Measurements from ENCODE around the gene SPOCK1. TPM values are rescaled to one million over a fixed set of nuclear protein-coding genes. Genes with fewer than 3 reads are reported as not detected.

SPOCK1 gene
- total and polyA plus RNA-seq, 9 of the 15 experiments (the other 6 are each of a cell fraction or from before 2014, with no cell fraction given), result 0.01 to 0.35 (median 0.04) TPM; not detected in 6

- no peak for TF ChIP-seq MEF2A (IDR thresholded peaks at IDR 0.05; ENCODE audit: control insufficient read depth, low read depth, low read length)
- no peak for TF ChIP-seq CBFA2T3 (IDR thresholded peaks at IDR 0.05)
- no peak for TF ChIP-seq MNT (conservative IDR thresholded peaks at IDR 0.05)
- TF ChIP-seq RBM25 (IDR thresholded peaks at IDR 0.05; ENCODE audit: low read depth, low read length, severe bottlenecking), result no peak
- TF ChIP-seq E2F3 (CRISPR knock-in tag; IDR thresholded peaks at IDR 0.05), result no peak
- TF ChIP-seq SMARCB1 (IDR thresholded peaks at IDR 0.05; ENCODE audit: insufficient read length, low read depth), result no peak
- TF ChIP-seq ZBTB17 (CRISPR knock-in tag; IDR thresholded peaks at IDR 0.05), result no peak
- TF ChIP-seq ATF3 (IDR thresholded peaks at IDR 0.05), result no peak
- TF ChIP-seq ATF3 (CRISPR knock-in tag; conservative IDR thresholded peaks at IDR 0.05), result no peak
Measured at GRCh38 chr5:137490591-137490990, 8.5 kb downstream of the SPOCK1 start (continued).

- Histone ChIP-seq H3K4me1 (replicated peaks in 1 of 2; ENCODE audit: control insufficient read depth in 2 of 2, insufficient read depth in 2 of 2, low read length in 2 of 2) (no peaks in the 10 kb centered on the region), H3K27ac (ENCODE audit: extremely low read depth, low read depth, low read length) (no peak overlapping the region), H2AFZ (ENCODE audit: low read depth, low read length) (no peak overlapping the region), H3K27me3 (ENCODE audit: control insufficient read depth in 2 of 2, insufficient read depth in 2 of 2, low read length in 2 of 2) (no peaks in the 10 kb centered on the region), H3K4me3 (no peak overlapping the region), H3K9ac (ENCODE audit: insufficient read depth in 1 of 2, low read depth in 2 of 2, low read length in 2 of 2) (no peak overlapping the region), H3K9me1 (ENCODE audit: control insufficient read depth, insufficient read depth, low read length) (no peaks in the 10 kb centered on the region), H3K36me3 (ENCODE audit: control insufficient read depth, insufficient read depth, low read length) (no peaks in the 10 kb centered on the region), H3K9me3 (replicated peaks; ENCODE audit: control insufficient read depth, insufficient read depth, low read depth, low read length) (no peaks in the 10 kb centered on the region), H3K4me2 (ENCODE audit: insufficient read depth, low read length) (no peak overlapping the region), H4K20me1 (replicated peaks; ENCODE audit: control insufficient read depth, insufficient read depth, low read length) (no peaks in the 10 kb centered on the region), H3K79me2 (ENCODE audit: control insufficient read depth, insufficient read depth, low read length) (no peaks in the 10 kb centered on the region)
- no peak for TF ChIP-seq HIVEP1 (CRISPR knock-in tag; IDR thresholded peaks at IDR 0.05)
- TF ChIP-seq CHD1 (IDR thresholded peaks at IDR 0.05; ENCODE audit: low read length), result no peak
- no peak for TF ChIP-seq ZHX1 (conservative IDR thresholded peaks at IDR 0.05; ENCODE audit: low read length)
- TF ChIP-seq PCBP2 (IDR thresholded peaks at IDR 0.05; ENCODE audit: low read depth, low read length, poor library complexity, severe bottlenecking), result no peak
- ATAC-seq, result no peak
- POLR2A ChIA-PET, result interaction anchor here (0.6 to 1.3 kb wide), 3 partner anchors 12 to 365 kb away, joined by 3 to 7 read pairs (median 3); no protein-coding TSS in a partner anchor
- WGBS (ENCODE audit: insufficient coverage, low coverage, missing lambda C conversion rate), result 0% methylated on average over 2 of the region's 2 CpGs
- in situ Hi-C loops (cut with MboI) (no loop called here), intact Hi-C loops (cut with micrococcal nuclease) (no loop called here)
- no TSS peak for BruUV-seq (replicated peaks)
- CTCF ChIA-PET (ENCODE audit: low intra/inter-chr PET ratio), result no interaction called here
- no peak for DNase-seq (ENCODE audit: extremely low read depth in 1 of 4, low spot score in 3 of 4)
- no peak for FAIRE-seq
Measured at GRCh38 chr5:137488974-137489373, 10.2 kb downstream of the SPOCK1 start.
